ENCODE measurements around the gene IL10RA.

IL10RA gene

DNA sequence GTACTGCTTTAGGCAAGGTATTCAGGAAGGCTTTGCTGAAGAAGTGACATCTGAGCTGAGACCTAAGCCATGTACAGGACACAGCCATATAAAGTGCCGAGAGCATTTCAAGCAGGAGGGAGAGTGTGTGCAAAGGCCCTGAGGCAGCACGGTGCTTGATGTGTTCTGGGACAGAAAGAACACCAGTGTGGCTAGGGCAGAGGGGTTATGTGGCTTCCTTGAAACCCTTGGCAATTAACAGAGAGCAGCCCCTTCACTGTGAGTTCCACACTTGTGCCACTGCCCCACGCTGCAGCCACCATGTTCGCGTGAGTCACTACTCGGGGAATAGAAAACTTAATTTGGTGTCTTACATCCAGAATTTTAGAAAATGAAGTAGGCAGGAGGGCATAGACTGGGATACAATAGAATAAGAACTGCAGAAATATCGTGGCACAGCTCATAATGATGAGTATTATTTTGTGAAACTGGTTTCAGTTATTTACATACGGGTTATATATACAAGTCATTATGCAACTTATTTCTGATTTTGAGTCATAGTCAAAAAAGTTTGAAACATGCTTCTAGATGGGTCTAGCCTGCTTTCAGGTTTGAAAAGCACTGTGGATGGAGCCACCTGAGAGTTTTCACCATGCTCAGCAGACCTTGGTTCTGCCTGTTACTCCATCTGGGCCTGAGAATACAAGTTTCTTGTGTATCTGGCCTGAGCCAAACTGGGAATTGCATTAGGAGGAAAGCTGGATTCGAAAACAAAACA lies 11.8 kb downstream of the IL10RA start:
- DNase-seq: no peak
- no peak overlapping the region for H3K4me3 ChIP-seq (ENCODE audit: low read length)

GRCh38 chr11:117998664-117999353 lies 12.6 kb downstream of the IL10RA start:
- Histone ChIP-seq H3K4me2 (ENCODE audit: low read depth, low read length) (no peak overlapping the region), H3K4me3 (ENCODE audit: low read length) (no peak overlapping the region), H3K27ac (ENCODE audit: low read length) (no peak overlapping the region), H3K4me1 (ENCODE audit: low read length) (peaks cover 38% of the 10 kb centered on the region), H3K79me2 (ENCODE audit: low read length) (peaks cover 7% of the 10 kb centered on the region; the same call in 1 of the 2 replicates), H3F3A (ENCODE audit: insufficient read depth, low read length) (peaks cover 9% of the 10 kb centered on the region; the same call in 1 of the 2 replicates), H4K20me1 (ENCODE audit: insufficient read depth, low read length) (0 out of 2 replicates have a peak, but pooled peaks cover 2% of the 10 kb centered on the region), H2AFZ (ENCODE audit: low read length) (no peak overlapping the region), H3K9me2 (replicated peaks; ENCODE audit: insufficient read depth, low read length) (no peaks in the 10 kb centered on the region), H3K9me3 (replicated peaks; ENCODE audit: insufficient read depth, low read length) (no peaks in the 10 kb centered on the region), H3K27me3 (replicated peaks; ENCODE audit: insufficient read depth, low read length) (no peaks in the 10 kb centered on the region), H3K36me3 (replicated peaks; ENCODE audit: insufficient read depth, low read length) (peaks cover 28% of the 10 kb centered on the region), H3K9ac (ENCODE audit: low read length) (no peak overlapping the region)
- DNase-seq: no peak
- TF ChIP-seq EZH2 (optimal IDR thresholded peaks at IDR 0.05; ENCODE audit: low read depth, low read length): no peak
- no peak for TF ChIP-seq CTCF (IDR thresholded peaks at IDR 0.05; ENCODE audit: low read length)
- TF ChIP-seq EZH2phosphoT487 (IDR thresholded peaks at IDR 0.05; ENCODE audit: low read length): no peak

More for the DNA sequence above, 11.8 kb downstream of the IL10RA start:
- H3F3A ChIP-seq (ENCODE audit: insufficient read depth, low read length): peaks cover 5% of the 10 kb centered on the region; the same call in 1 of the 2 replicates
- no peaks in the 10 kb centered on the region for H3K9me3 ChIP-seq (replicated peaks; ENCODE audit: insufficient read depth, low read length)
- H3K79me2 ChIP-seq (ENCODE audit: low read length): peaks cover 15% of the 10 kb centered on the region
- H2AFZ ChIP-seq (ENCODE audit: low read length): no peak overlapping the region
- H4K20me1 ChIP-seq (ENCODE audit: insufficient read depth, low read length): 0 out of 2 replicates have a peak, but pooled peaks cover 2% of the 10 kb centered on the region
- no peak overlapping the region for H3K4me2 ChIP-seq (ENCODE audit: low read depth, low read length)
- H3K36me3 ChIP-seq (replicated peaks; ENCODE audit: insufficient read depth, low read length): peaks cover 36% of the 10 kb centered on the region
- TF ChIP-seq CTCF (IDR thresholded peaks at IDR 0.05; ENCODE audit: low read length) (no peak), EZH2phosphoT487 (IDR thresholded peaks at IDR 0.05; ENCODE audit: low read length) (no peak), EZH2 (optimal IDR thresholded peaks at IDR 0.05; ENCODE audit: low read depth, low read length) (no peak)
- H3K4me1 ChIP-seq (ENCODE audit: low read length): peaks cover 35% of the 10 kb centered on the region
- H3K9me2 ChIP-seq (replicated peaks; ENCODE audit: insufficient read depth, low read length): no peaks in the 10 kb centered on the region
- H3K27ac ChIP-seq (ENCODE audit: low read length): no peak overlapping the region
- H3K27me3 ChIP-seq (replicated peaks; ENCODE audit: insufficient read depth, low read length): no peaks in the 10 kb centered on the region
- no peak overlapping the region for H3K9ac ChIP-seq (ENCODE audit: low read length)

DNA sequence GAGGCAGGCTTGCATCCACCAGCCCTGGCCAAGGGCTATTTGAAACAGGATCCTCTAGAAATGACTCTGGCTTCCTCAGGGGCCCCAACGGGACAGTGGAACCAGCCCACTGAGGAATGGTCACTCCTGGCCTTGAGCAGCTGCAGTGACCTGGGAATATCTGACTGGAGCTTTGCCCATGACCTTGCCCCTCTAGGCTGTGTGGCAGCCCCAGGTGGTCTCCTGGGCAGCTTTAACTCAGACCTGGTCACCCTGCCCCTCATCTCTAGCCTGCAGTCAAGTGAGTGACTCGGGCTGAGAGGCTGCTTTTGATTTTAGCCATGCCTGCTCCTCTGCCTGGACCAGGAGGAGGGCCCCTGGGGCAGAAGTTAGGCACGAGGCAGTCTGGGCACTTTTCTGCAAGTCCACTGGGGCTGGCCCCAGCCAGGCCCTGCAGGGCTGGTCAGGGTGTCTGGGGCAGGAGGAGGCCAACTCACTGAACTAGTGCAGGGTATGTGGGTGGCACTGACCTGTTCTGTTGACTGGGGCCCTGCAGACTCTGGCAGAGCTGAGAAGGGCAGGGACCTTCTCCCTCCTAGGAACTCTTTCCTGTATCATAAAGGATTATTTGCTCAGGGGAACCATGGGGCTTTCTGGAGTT lies 13.3 kb downstream of the IL10RA start:
- no peaks in the 10 kb centered on the region for H3K27me3 ChIP-seq (replicated peaks; ENCODE audit: insufficient read depth, low read length)
- peaks cover under 1% of the 10 kb centered on the region; the same call in 1 of the 2 replicates for H3K79me2 ChIP-seq (ENCODE audit: low read length)
- H3K4me1 ChIP-seq (ENCODE audit: low read length): peaks cover 38% of the 10 kb centered on the region
- no peak overlapping the region for H3K9ac ChIP-seq (ENCODE audit: low read length)
- no peak overlapping the region for H3K27ac ChIP-seq (ENCODE audit: low read length)
- no peak overlapping the region for H2AFZ ChIP-seq (ENCODE audit: low read length)
- DNase-seq: no peak
- no peak for TF ChIP-seq EZH2 (optimal IDR thresholded peaks at IDR 0.05; ENCODE audit: low read depth, low read length)
- TF ChIP-seq CTCF (IDR thresholded peaks at IDR 0.05; ENCODE audit: low read length): no peak
- no peak for TF ChIP-seq EZH2phosphoT487 (IDR thresholded peaks at IDR 0.05; ENCODE audit: low read length)
- 0 out of 2 replicates have a peak, but pooled peaks cover under 1% of the 10 kb centered on the region for H4K20me1 ChIP-seq (ENCODE audit: insufficient read depth, low read length)
- no peaks in the 10 kb centered on the region for H3K9me3 ChIP-seq (replicated peaks; ENCODE audit: insufficient read depth, low read length)
- H3F3A ChIP-seq (ENCODE audit: insufficient read depth, low read length): peaks cover 13% of the 10 kb centered on the region; the same call in 1 of the 2 replicates
- H3K36me3 ChIP-seq (replicated peaks; ENCODE audit: insufficient read depth, low read length): peaks cover 22% of the 10 kb centered on the region
- no peak overlapping the region for H3K4me3 ChIP-seq (ENCODE audit: low read length)
- H3K9me2 ChIP-seq (replicated peaks; ENCODE audit: insufficient read depth, low read length): no peaks in the 10 kb centered on the region
- H3K4me2 ChIP-seq (ENCODE audit: low read depth, low read length): no peak overlapping the region

Data from MM.1S (cell line).